Lower lobe of right lung (tissue), 2 donors: ENCODE measurements around the gene PIK3IP1. TPM values are rescaled to one million over a fixed set of nuclear protein-coding genes. Genes with fewer than 3 reads are reported as not detected.

Experiments used
- ATAC-seq, 2 donors: fragments of 200-7000 bp; cut with Tn5 transposase; one replicate each; pipeline ENCODE4 v1.9.1; 2020 to 2022; ENCODE audit warnings: mild to moderate bottlenecking in 2 of 2, moderate library complexity in 2 of 2
- DNase-seq: peaks from one replicate; pipeline ENCODE4 v3.0.0-alpha.2; 2020
- H3K27ac ChIP-seq: fragments of 200-600 bp; one replicate; pipeline ENCODE4 v1.8.0; 2022
- H3K27me3 ChIP-seq: fragments of 200-600 bp; one replicate; pipeline ENCODE4 v1.8.0; 2022; ENCODE audit warnings: low read depth
- H3K36me3 ChIP-seq: fragments of 200-600 bp; one replicate; pipeline ENCODE4 v1.8.0; 2022; ENCODE audit warnings: mild to moderate bottlenecking
- H3K4me1 ChIP-seq: fragments of 200-600 bp; one replicate; pipeline ENCODE4 v1.8.0; 2022
- H3K4me3 ChIP-seq: fragments of 200-600 bp; one replicate; pipeline ENCODE4 v1.8.0; 2022; ENCODE audit warnings: mild to moderate bottlenecking
- H3K9me3 ChIP-seq: fragments of 200-600 bp; one replicate; pipeline ENCODE4 v1.8.0; 2022
- intact Hi-C: fragments of 100-400 bp; cut with DNase I; formaldehyde crosslinking; loops from one replicate; pipeline ENCODE4 v1.11.0; 2022
- total RNA-seq: library from RNA; stranded (reverse); fragmentation: NEBNext Ultra II Directional; extraction: Animal tissue kit (Norgen Biotek cat#: 25700); gene quantifications from one replicate; pipeline ENCODE4 v1.2.1, GENCODE V29; 2021
- TF ChIP-seq, protein P1 (sequence below): fragments of 200-600 bp; IDR thresholded peaks from one replicate; pipeline ENCODE4 v1.8.0; 2022; ENCODE audit warnings: antibody characterized with exemption, mild to moderate bottlenecking
- donor health status: DM: no; HTN: yes; CAD: no; lungs with severe emphysema.

Gene PIK3IP1
- total RNA-seq, 1 donor from 2014 or later, result 54.9 TPM

DNA sequence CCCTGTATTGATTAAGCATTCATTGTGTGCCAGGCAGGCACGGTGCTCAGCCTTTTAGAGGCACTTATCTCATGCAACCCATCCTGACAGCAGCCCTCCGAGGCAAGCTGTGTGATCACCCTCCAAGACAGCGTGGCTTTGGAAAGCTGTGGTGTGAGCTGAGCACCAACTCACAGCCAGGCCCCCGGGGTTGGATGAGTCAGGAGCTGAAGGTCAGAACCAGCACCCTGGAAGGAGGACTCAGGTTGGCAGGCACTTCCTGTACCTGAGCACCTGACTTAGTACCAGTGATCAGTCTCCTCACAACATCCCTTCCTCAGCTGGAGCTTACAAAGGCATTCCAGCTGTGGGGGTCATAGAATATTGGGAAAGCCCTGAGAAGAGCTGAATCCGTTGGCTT, 44.9 kb upstream of the PIK3IP1 start:
- intact Hi-C loops, result no loop called here
- DNase-seq (no peak), ATAC-seq (no peak)
- TF ChIP-seq, protein P1, sequence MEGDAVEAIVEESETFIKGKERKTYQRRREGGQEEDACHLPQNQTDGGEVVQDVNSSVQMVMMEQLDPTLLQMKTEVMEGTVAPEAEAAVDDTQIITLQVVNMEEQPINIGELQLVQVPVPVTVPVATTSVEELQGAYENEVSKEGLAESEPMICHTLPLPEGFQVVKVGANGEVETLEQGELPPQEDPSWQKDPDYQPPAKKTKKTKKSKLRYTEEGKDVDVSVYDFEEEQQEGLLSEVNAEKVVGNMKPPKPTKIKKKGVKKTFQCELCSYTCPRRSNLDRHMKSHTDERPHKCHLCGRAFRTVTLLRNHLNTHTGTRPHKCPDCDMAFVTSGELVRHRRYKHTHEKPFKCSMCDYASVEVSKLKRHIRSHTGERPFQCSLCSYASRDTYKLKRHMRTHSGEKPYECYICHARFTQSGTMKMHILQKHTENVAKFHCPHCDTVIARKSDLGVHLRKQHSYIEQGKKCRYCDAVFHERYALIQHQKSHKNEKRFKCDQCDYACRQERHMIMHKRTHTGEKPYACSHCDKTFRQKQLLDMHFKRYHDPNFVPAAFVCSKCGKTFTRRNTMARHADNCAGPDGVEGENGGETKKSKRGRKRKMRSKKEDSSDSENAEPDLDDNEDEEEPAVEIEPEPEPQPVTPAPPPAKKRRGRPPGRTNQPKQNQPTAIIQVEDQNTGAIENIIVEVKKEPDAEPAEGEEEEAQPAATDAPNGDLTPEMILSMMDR, result no peak
- Histone ChIP-seq H3K4me1 (peaks cover 22% of the 10 kb centered on the region), H3K9me3 (no peaks in the 10 kb centered on the region), H3K27me3 (no peaks in the 10 kb centered on the region), H3K4me3 (no peak overlapping the region), H3K27ac (no peak overlapping the region), H3K36me3 (peaks cover 94% of the 10 kb centered on the region)

DNA sequence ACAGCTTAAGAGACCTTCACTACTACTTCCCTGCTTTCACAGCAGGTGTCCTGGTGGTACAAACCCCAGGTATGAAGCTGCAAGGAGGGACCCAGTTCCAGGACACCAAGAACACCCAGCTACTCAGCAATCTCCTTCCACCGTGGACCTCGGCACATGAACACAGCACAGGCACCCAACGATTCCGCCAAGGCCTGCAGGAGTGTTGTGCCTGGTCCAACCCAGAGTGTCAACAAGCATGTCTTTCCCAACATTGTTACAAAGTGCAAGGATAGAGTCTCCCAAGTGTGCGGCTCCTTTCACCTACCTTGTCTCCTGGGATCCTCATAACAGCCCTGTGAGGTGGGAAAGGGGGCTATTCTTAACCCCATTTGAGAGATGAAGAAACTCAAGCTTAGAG, 42.0 kb upstream of the PIK3IP1 start:
- no peaks in the 10 kb centered on the region for H3K27me3 ChIP-seq
- intact Hi-C loops, result no loop called here
- H3K36me3 ChIP-seq, result peaks cover 94% of the 10 kb centered on the region
- H3K27ac ChIP-seq, result no peak overlapping the region
- DNase-seq (no peak), ATAC-seq (no peak)
- no peaks in the 10 kb centered on the region for H3K9me3 ChIP-seq
- no peaks in the 10 kb centered on the region for H3K4me1 ChIP-seq
- TF ChIP-seq, protein P1, result no peak
- no peak overlapping the region for H3K4me3 ChIP-seq

DNA sequence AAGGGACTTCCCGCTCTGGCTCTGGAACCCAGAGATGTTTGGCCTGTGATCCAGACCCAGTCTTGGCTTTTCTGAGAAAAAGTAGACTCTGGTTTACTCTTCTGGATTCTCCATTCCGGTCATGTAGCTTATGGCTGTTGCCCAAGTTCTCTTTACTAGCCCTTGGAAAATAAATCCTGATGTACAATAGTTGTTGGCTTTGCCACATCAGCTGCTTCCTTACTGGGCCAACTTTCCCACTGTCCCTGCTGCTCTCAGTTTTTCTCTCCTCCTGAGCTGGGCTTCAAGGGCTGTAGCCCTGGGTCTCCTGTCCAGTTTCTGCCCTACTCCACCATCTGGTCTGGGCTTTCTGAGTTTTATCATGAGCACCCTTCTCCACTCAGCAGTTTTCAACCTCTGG, 41.4 kb upstream of the PIK3IP1 start:
- no peaks in the 10 kb centered on the region for H3K9me3 ChIP-seq
- no peaks in the 10 kb centered on the region for H3K4me1 ChIP-seq
- intact Hi-C loops, result no loop called here
- no peaks in the 10 kb centered on the region for H3K27me3 ChIP-seq
- TF ChIP-seq, protein P1, result no peak
- H3K27ac ChIP-seq, result no peak overlapping the region
- ATAC-seq (no peak), DNase-seq (no peak)
- H3K36me3 ChIP-seq, result peaks cover 94% of the 10 kb centered on the region
- H3K4me3 ChIP-seq, result no peak overlapping the region

DNA sequence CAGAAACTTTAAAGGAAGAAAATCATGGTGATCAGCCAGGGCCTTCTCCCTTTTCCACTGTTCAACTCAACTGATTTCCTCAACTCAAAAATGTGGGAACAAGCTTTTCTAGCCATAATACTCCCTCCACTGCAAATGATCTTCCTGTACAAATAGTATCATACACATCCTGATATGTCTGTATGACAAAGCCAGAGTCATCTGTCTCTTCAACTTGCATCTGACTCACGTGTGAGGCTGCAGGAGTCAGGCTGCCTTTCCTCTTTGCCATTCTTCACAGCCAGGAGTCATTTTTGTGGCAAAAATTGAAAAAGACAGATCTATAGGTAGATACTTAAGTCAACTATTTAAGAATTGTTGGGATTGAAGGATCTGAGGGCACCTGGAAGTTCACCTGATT, 40.6 kb upstream of the PIK3IP1 start:
- Histone ChIP-seq H3K27me3 (no peaks in the 10 kb centered on the region), H3K36me3 (peaks cover 94% of the 10 kb centered on the region), H3K4me3 (no peak overlapping the region), H3K9me3 (no peaks in the 10 kb centered on the region), H3K4me1 (no peaks in the 10 kb centered on the region), H3K27ac (no peak overlapping the region)
- intact Hi-C loops, result no loop called here
- DNase-seq, result no peak
- TF ChIP-seq, protein P1, result no peak
- ATAC-seq, result no peak

DNA sequence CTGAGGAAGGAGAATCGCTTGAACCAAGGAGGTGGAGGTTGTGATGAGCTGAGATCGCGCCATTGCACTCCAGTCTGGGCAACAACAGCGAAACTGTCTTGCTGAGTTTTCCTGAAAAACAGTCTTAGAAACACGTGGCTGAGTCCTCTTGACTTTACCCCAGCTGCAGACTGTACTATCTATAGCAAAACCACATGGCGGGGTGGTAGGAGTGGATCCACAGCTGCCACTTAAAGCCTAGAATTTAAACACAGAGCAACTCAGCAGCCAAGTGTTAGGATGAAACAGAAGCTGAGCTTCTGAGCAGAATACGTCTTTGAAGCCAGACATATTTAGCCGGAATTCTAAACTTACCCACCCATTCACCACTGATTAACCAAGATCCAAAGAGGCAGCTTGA, 39.7 kb upstream of the PIK3IP1 start:
- Histone ChIP-seq H3K9me3 (no peaks in the 10 kb centered on the region), H3K4me1 (no peaks in the 10 kb centered on the region), H3K4me3 (no peak overlapping the region), H3K27ac (no peak overlapping the region), H3K36me3 (peaks cover 94% of the 10 kb centered on the region), H3K27me3 (no peaks in the 10 kb centered on the region)
- intact Hi-C loops, result no loop called here
- no peak for ATAC-seq
- TF ChIP-seq, protein P1, result no peak
- no peak for DNase-seq
